Stimulated activated CD4-positive, alpha-beta T cell treated with anti-CD3 and anti-CD28 coated beads, TNF-alpha, amount 100 ng/mL, for 4 hours (primary cell): Measurements from ENCODE around the gene INHA.

Experiments used
- DNase-seq, 3 experiments: peaks; one replicate each; pipeline ENCODE4 v3.0.0-alpha.2; 2020; ENCODE audit warnings: low read depth in 3 of 3

The INHA gene

DNA sequence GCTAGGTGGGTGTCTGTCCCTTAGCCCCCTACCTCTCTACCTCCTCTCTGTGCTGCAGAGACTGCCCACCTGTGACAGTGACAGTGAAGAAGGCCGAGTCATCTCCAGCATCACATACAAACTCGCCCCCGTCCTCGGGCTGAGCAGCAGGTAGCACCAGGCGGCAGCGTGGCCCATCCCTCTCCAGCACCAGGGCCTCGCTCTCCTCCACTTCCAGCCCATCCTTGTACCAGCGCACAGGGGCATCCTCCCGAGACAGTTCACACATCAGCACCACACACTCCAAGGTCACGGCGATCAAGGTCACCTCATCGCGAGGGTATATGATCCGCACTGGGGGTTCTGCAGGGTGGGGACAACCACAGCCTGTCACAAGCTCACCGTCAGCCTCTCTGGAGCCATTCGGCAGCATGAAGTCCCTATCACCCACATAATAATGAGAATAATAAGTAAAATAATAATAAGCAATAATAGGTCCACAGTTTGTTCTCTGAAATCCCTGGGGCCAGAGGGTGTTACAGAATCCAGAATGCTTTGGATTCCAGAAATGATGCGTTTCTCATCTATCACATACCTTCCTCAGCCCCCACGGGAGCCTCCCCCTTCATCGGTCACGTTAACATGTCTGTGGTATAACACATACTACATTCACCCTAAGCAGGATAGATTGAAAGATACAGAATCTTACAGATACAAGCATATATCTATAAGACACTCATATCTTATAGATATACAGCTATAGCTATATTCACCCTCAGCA is 12.8 kb upstream of the INHA start:
- no peak for DNase-seq

- DNase-seq = no peak
These were observed 11.8 kb upstream of the INHA start for GRCh38 chr2:219560037-219560892.

GRCh38 chr2:219560893-219561178 is 11.3 kb upstream of the INHA start:
- DNase-seq = no peak

GRCh38 chr2:219561179-219562048 is 10.7 kb upstream of the INHA start:
- DNase-seq = no peak

GRCh38 chr2:219562049-219563020 is 9.8 kb upstream of the INHA start:
- no peak for DNase-seq

DNA sequence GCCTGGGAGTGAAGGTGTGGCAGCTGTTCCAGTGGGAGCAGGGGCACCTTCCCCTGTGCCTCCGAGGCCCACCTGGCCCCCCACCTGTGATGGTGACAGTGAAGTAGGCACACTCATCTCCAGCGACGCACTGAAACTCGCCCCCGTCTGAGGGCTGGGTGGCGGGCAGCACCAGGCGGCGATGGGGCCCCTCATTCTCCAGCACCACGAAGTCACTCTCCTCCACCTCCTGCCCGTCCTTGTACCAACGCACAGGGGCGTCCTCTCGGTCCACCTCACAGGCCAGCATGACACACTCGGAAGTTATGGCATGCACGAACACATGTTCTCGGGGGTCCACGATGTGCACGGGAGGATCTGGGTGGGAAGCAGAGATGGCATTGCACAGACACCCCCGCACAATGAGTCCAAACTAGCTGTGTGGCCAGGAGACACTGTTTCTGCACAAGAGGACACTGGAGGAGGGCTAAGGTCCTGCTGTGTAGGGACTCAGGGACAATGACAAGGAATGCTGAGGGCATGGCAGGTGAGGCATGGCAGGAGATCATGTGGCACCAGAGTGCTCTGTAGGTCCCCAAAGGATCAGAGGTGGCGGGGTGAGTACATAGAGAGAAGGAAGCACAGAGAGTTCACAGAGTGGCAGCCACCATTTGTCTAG is 8.7 kb upstream of the INHA start:
- no peak for DNase-seq

DNA sequence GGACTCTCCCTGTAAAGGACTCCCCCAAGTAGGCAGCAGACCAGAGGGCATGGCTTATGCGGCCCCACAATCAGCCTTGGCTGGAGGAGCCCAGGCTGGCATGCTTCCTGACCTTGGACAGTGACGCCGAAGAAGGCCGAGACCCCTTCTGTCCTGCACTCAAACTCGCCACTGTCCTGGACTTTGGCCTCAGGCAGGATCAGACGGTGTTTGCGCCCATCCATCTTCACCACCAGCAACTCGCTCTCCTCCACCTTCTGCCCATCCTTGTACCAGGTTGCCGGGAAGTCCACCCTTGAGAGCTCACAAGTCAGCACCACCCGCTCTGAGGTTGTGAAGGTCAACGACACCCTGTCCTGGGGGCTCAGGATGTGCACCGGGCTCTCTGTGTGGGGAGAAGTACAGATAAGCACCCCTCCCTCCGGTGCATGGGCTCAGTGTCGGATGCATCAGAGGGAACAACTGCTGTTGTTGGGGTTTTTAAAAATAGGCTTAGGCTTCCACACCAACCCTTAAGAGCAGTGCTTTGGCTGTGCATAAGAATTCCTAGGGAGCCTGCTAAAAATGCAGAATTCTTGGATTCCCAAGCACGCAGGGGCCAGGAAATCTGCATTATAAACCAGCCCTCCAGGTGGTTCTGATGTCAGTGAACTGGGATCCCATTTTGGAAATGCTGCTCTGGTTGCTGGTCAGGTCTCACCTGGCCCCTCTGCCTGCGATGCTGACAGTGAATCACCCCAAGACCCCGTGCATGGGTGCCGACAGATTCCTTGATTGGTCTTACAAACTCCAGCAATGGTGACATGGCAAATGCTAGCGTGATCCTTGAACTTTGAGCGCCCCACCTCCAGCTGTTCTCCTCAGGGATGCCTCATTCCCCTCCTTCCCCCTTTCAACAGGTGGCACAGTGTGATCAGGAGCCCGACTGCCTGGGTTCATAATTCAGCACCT is 6.7 kb upstream of the INHA start:
- DNase-seq = no peak

DNA sequence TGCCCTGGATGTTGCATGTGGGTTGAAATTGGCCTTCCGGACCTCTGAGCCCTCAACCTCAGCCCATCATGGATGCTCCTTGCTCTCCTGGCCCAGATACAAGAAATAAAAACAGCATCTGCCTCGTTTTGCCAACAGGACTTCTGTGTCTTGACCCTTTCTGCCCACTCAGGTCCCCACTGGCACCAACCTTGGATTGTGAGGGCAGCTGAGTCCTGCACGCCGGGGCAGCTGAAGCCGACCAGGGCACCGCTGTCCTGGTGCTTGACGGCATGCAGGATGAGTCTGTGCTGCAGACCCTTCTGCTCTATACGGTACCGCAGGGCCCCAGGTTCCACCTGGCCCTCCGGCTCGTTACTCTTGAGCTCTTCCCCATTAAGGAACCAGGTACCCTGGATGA is 5.5 kb upstream of the INHA start:
- no peak for DNase-seq

- no peak for DNase-seq
These were observed 5.0 kb upstream of the INHA start for GRCh38 chr2:219567131-219567530.

DNA sequence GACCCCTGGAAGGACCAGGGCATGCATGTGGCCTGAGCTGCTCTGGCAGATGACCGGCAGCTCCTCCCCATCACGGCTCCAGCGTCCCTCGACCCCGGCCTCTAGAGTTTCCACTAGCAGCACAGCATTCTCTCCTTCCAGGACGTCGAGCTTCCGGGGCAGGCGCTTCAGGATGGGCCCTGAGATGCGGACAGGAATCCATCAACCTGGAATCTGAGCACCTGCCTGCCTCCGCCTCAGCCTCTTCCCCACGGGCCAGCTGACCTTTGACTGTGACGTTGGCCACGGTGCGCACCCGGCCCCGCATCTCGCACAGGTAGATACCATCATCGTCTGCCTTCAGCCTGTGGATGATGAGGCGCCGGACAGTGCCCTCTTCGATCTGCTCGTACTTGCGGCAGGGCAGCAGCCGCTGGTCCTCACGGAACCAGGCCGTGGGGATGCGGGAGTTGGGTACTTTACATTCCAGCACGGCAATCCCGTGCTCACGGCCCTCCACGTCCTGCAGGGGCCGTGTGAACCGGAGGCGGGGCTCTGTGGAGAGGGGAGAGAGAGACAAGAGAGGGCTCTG is 4.2 kb upstream of the INHA start:
- DNase-seq = no peak

- no peak for DNase-seq
These were observed 3.1 kb upstream of the INHA start for GRCh38 chr2:219569041-219569440.

- DNase-seq = no peak
These were observed 2.5 kb upstream of the INHA start for GRCh38 chr2:219569635-219570034.

DNA sequence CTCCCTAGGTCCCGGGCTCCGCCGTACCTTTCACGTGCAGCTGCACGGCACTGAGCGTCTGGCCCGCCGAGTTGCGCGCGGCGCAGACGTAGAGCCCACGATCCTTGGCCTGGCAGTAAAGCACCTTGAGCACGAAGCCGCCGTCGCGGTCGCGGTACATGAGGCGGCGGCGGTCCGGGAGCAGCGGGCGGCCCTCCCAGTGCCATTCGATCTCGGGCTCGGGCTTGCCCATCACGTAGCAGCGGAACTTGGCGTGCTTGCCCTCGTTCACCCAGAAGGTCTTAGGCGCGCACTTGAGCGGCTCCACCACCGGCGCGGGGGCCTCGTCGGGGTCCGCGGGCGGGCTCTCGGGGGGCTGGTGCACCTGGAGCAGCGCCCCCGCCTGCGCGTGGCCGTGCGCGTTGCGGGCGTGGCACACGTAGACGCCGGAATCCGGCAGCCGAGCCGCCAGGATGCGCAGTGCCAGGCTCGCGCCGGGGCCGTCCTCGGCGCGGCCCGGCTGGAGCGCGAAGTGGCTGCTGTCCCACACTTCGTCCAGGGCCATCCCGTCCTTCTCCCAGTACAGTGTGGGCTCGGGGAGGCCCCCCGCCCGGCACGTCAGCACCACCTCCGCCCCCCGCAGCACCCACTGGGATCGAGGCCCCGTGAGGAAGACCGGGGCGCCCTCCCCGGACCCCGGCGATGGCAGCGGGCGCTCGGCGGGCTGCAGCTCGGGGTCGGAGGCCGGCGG is 1.8 kb upstream of the INHA start:
- no peak for DNase-seq

- DNase-seq = no peak
These were observed 1.2 kb upstream of the INHA start for GRCh38 chr2:219570924-219571310.

- no peak for DNase-seq
These were observed 536 bp upstream of the INHA start, which contains the start of gene OBSL1 for GRCh38 chr2:219571311-219572236. Gene OBSL1 (minus strand): TSS chr2:219571539. CDS start chr2:219571232, 307 bp downstream.

DNA sequence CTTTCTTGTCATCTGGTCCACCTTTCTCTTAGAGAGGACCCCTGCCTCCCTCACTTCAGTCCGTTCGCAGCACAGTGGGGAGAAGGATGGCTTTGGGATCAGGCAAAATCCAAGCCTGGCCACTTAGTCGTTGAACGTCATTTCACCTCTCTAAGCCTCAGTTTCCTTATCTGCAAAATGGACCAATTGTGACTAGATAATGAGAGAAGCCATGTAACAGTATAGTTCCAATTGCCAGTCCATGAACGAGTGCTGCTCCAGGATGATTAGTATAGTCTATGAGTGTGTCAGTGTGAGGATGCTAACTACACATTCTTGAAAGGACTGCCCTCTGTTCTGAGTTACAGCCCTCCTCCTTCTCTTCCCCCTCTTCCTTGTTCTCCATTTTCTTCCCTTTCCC is 1.1 kb downstream of the INHA start:
- no peak for DNase-seq
